K562 (cell line): ENCODE measurements around the gene CLCN1. TPM values are rescaled to one million over a fixed set of nuclear protein-coding genes. Genes with fewer than 3 reads are reported as not detected.

ENCODE experiments used
- COPS2 ChIP-seq: fragments of 450-650 bp; conservative IDR thresholded peaks from 2 replicates; pipeline ENCODE4 v1.6.1; 2016; ENCODE audit warnings: mild to moderate bottlenecking, moderate library complexity
- FIP1L1 ChIP-seq: fragments of 200-400 bp; formaldehyde crosslinking; IDR thresholded peaks from 2 replicates; pipeline ENCODE4 v1.6.1; 2018; ENCODE audit warnings: mild to moderate bottlenecking, low read depth, low read length; ENCODE audit not compliant: poor library complexity, severe bottlenecking
- FOXJ2 ChIP-seq: fragments of 200-800 bp; sonication (Bioruptor generic); IDR thresholded peaks from 2 replicates; pipeline ENCODE4 v1.6.1; 2016; ENCODE audit warnings: missing genetic modification characterization, missing compliant biosample characterization
- KLF10 ChIP-seq: fragments of 250-450 bp; sonication (Bioruptor Pico); IDR thresholded peaks from 2 replicates; pipeline ENCODE4 v1.6.1; 2021; ENCODE audit warnings: matching md5 sums
- NRF1 ChIP-seq, 2 experiments: fragments of 450-650 bp; IDR thresholded peaks in 1 of 2; conservative IDR thresholded peaks in 1 of 2; 2 replicates each; pipeline ENCODE4 v1.6.1; 2014; ENCODE audit warnings: mild to moderate bottlenecking in 2 of 2
- POLR3G ChIP-seq: IDR thresholded peaks from 2 replicates; pipeline ENCODE4 v1.6.1; 2011; ENCODE audit not compliant: insufficient read length, insufficient replicate concordance; ENCODE audit errors: extremely low read depth
- PRPF4 ChIP-seq: fragments of 200-400 bp; formaldehyde crosslinking; IDR thresholded peaks from one replicate; pipeline ENCODE4 v1.6.1; 2017; ENCODE audit warnings: low read length, low read depth, mild to moderate bottlenecking; ENCODE audit not compliant: insufficient read depth, poor library complexity, severe bottlenecking
- SMAD3 ChIP-seq: fragments of 450-650 bp; formaldehyde crosslinking; conservative IDR thresholded peaks from 2 replicates; pipeline ENCODE4 v1.4.0; 2020; ENCODE audit warnings: mild to moderate bottlenecking
- TCFL5 ChIP-seq: fragments of 250-450 bp; sonication (Bioruptor Pico); conservative IDR thresholded peaks from 2 replicates; pipeline ENCODE4 v1.6.1; 2021; ENCODE audit warnings: mild to moderate bottlenecking, moderate library complexity, matching md5 sums
- ZBTB1 ChIP-seq: sonication (generic); formaldehyde crosslinking; IDR thresholded peaks from 2 replicates; pipeline ENCODE4 v1.8.1; 2023; ENCODE audit warnings: missing genetic modification reagents, low read depth, mild to moderate bottlenecking, borderline replicate concordance
- ZEB2 ChIP-seq: fragments of 450-650 bp; IDR thresholded peaks from 2 replicates; pipeline ENCODE4 v1.6.1; 2016
- ZNF384 ChIP-seq: IDR thresholded peaks from 2 replicates; pipeline ENCODE4 v1.6.1; 2012; ENCODE audit warnings: low read depth, low read length, improper control_type of control experiment
- ZNF589 ChIP-seq: fragments of 200-800 bp; sonication (Bioruptor generic); IDR thresholded peaks from 2 replicates; pipeline ENCODE4 v1.6.1; 2016; ENCODE audit warnings: low read depth, missing genetic modification characterization, missing compliant biosample characterization
- polyA plus RNA-seq, 8 experiments: library from polyadenylated mRNA; depleted of rRNA in 4 of 8; stranded (reverse) in 5 of 8; unstranded in 3 of 8; fragments of >200 nt; fragmentation: Nextera tagmentation in 2 of 8; fragmentation: Illumina TruSeq in 1 of 8; extraction: Ambion mirVana in 2 of 8; extraction: Trizol in 1 of 8; gene quantifications; 2 replicates each; pipeline versions ENCODE4 v1.2.1 to v1.2.3, GENCODE V29; 2011 to 2014; ENCODE audit warnings: inconsistent platforms in 1 of 8, missing spikeins in 1 of 8
- total RNA-seq, 7 experiments: library from RNA; depleted of rRNA in 6 of 7; stranded (reverse); fragments of >200 nt in 6 of 7; fragmentation: Illumina TruSeq in 2 of 7; extraction: Trizol in 2 of 7; gene quantifications; 2 replicates each; pipeline versions ENCODE4 v1.2.1 to v1.2.3, GENCODE V29; 2011 to 2021; ENCODE audit warnings: low replicate concordance in 1 of 7
- TF ChIP-seq, protein P1 (sequence below), 2 experiments: fragments of 450-650 bp in 1 of 2; sonication (generic) in 1 of 2; formaldehyde crosslinking in 1 of 2; IDR thresholded peaks; 2 replicates each; pipeline versions ENCODE4 v1.7.1 to v1.9.0; 2016 to 2022; ENCODE audit warnings: inconsistent platforms in 1 of 2, mild to moderate bottlenecking in 1 of 2, missing genetic modification reagents in 1 of 2
- TF ChIP-seq, protein P2 (sequence below), 2 experiments: IDR thresholded peaks; 2 replicates each; pipeline ENCODE4 v1.6.1; 2012; ENCODE audit warnings: improper control_type of control experiment in 2 of 2, low read depth in 2 of 2, low read length in 2 of 2, borderline replicate concordance in 1 of 2

Gene CLCN1
- total and polyA plus RNA-seq, 9 of the 15 experiments (the other 6 are each of a cell fraction or from before 2014, with no cell fraction given) = 0.01 to 0.11 (median 0.04) TPM; not detected in 4

DNA sequence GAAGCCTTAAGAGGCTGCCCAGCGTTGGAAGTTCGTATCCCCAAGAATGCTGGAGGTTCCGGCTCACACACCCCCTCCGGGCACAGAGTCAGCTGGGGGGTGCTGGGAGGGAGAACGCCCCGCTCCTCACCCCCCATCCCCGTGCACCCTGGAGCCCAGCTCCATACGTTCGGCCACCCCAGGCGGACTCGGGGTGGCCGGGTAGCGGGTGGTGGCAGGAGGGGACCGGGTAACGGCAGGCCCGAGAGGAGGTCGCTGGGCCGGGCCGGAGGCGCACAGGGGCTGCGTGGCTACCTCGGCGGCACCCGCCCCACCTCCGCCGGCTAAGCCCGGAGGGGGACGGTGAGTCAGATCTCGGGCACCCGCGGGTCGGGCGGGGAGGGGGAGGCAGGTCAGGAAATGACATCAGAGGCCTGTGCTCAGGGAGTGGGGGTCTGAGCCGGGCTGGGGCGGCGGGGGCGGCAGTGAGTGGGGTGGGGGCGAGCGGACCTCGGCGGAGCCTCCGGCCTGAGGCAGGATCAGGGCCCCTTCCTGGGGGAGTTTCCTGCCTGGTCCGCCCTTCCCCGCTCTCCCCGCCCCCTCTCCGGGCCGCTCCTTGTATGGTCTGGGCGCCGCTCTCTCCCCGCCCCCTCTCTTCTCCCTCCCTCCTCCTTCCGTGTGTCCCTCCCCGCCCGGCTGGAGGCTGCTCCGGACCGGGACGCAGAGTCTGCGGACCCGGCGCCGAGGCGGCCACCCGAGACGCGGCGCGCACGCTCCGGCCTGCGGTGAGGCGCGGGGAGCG, 64.9 kb downstream of the CLCN1 start, which contains the start of gene ZYX (continued):
- TF ChIP-seq, protein P1, sequence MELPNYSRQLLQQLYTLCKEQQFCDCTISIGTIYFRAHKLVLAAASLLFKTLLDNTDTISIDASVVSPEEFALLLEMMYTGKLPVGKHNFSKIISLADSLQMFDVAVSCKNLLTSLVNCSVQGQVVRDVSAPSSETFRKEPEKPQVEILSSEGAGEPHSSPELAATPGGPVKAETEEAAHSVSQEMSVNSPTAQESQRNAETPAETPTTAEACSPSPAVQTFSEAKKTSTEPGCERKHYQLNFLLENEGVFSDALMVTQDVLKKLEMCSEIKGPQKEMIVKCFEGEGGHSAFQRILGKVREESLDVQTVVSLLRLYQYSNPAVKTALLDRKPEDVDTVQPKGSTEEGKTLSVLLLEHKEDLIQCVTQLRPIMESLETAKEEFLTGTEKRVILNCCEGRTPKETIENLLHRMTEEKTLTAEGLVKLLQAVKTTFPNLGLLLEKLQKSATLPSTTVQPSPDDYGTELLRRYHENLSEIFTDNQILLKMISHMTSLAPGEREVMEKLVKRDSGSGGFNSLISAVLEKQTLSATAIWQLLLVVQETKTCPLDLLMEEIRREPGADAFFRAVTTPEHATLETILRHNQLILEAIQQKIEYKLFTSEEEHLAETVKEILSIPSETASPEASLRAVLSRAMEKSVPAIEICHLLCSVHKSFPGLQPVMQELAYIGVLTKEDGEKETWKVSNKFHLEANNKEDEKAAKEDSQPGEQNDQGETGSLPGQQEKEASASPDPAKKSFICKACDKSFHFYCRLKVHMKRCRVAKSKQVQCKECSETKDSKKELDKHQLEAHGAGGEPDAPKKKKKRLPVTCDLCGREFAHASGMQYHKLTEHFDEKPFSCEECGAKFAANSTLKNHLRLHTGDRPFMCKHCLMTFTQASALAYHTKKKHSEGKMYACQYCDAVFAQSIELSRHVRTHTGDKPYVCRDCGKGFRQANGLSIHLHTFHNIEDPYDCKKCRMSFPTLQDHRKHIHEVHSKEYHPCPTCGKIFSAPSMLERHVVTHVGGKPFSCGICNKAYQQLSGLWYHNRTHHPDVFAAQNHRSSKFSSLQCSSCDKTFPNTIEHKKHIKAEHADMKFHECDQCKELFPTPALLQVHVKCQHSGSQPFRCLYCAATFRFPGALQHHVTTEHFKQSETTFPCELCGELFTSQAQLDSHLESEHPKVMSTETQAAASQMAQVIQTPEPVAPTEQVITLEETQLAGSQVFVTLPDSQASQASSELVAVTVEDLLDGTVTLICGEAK (IDR thresholded peaks at IDR 0.05) = peak; percentile 48
- TF ChIP-seq, protein P1 (CRISPR knock-in tag; IDR thresholded peaks at IDR 0.05) = no peak
- TF ChIP-seq POLR3G = no peak
- 0 out of 2 replicates have a peak, but pooled peaks have one; percentile 42 for TF ChIP-seq SMAD3
- peak; percentile 42; the same call in 1 of the 2 replicates for TF ChIP-seq ZBTB1 (CRISPR knock-in tag)
- TF ChIP-seq ZNF384 = no peak
- TF ChIP-seq COPS2 = no peak
- TF ChIP-seq NRF1 (conservative IDR thresholded peaks at IDR 0.05 in 1 of 2, IDR thresholded peaks at IDR 0.05 in 1 of 2) = peak; percentile 63 to 67; a peak in 3 of 4 replicates
- TF ChIP-seq FOXJ2 (tag) = 0 out of 2 replicates have a peak, but pooled peaks have one; percentile 5
- 0 out of 2 replicates have a peak, but pooled peaks have one; percentile 29 for TF ChIP-seq KLF10
- peak; percentile 86 for TF ChIP-seq ZNF589 (CRISPR knock-in tag)
- TF ChIP-seq PRPF4 = peak; percentile 74
- peak; percentile 79 for TF ChIP-seq FIP1L1
- TF ChIP-seq, protein P2, sequence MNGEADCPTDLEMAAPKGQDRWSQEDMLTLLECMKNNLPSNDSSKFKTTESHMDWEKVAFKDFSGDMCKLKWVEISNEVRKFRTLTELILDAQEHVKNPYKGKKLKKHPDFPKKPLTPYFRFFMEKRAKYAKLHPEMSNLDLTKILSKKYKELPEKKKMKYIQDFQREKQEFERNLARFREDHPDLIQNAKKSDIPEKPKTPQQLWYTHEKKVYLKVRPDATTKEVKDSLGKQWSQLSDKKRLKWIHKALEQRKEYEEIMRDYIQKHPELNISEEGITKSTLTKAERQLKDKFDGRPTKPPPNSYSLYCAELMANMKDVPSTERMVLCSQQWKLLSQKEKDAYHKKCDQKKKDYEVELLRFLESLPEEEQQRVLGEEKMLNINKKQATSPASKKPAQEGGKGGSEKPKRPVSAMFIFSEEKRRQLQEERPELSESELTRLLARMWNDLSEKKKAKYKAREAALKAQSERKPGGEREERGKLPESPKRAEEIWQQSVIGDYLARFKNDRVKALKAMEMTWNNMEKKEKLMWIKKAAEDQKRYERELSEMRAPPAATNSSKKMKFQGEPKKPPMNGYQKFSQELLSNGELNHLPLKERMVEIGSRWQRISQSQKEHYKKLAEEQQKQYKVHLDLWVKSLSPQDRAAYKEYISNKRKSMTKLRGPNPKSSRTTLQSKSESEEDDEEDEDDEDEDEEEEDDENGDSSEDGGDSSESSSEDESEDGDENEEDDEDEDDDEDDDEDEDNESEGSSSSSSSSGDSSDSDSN (IDR thresholded peaks at IDR 0.05; ENCODE audit: borderline replicate concordance in 1 of 2, low read depth in 2 of 2, low read length in 2 of 2) = peak; percentile 93 to 97; a peak in 3 of 4 replicates
- 0 out of 2 replicates have a peak, but pooled peaks have one; percentile 22 for TF ChIP-seq ZEB2
- no peak for TF ChIP-seq TCFL5 (CRISPR knock-in tag)
